ENCODE data around the gene SPATA13. TPM values are rescaled to one million over a fixed set of nuclear protein-coding genes. Genes with fewer than 3 reads are reported as not detected.
A peak's percentile ranks its signal among the peaks of the same experiment; 100 is the strongest.

The SPATA13 gene
- total RNA-seq, 4 donors from 2014 or later: 10.0 to 24.6 (median 13.4) TPM

DNA sequence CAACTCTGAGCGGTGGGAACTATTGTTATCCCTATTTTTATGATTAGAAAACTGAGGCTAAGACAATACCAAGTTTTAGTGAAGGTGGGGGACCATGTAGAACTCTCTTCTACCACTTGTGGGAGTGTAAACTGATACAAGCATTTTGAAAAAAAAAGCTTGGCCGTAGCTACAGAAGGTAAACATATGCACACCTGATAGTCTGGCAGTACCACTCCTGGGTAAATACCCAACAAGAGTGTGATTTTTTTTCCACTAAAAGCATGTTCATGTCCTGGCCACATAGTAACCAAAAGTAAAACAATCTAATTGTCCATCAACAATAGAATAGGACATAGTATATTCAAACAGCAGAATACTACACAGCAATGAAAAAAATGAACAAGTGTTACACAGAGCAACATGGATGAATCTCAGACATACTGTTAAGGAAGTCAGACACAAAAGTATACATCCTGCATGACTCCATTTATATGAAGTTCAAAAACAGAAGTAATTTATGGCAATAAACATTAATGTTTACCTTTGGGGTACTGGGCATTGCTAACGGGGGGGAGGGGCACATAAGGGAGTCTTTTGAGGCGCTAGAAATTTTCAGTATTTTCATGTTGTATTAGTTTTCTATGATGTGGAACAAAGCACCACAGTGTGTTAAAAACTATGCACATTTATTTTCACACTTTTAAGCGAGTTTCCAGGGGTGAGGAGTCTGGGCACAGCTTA is 6.4 kb upstream of the SPATA13 start:
- TF ChIP-seq EP300 (IDR thresholded peaks at IDR 0.05): no peak
- TF ChIP-seq POLR2A (IDR thresholded peaks at IDR 0.05): no peak
- no peak for ATAC-seq
- no peak overlapping the region for H3K4me3 ChIP-seq
- WGBS, 2 donors (ENCODE audit: low coverage in 1 of 2): 88 to 89% methylated on average over 5 of the region's 5 CpGs
- no peaks in the 10 kb centered on the region for H3K36me3 ChIP-seq
- no peaks in the 10 kb centered on the region for H3K9me3 ChIP-seq
- H3K27ac ChIP-seq: no peak overlapping the region
- no peaks in the 10 kb centered on the region for H3K27me3 ChIP-seq
- peaks cover 0 to 1% (median 0%) of the 10 kb centered on the region in 3 donors for H3K4me1 ChIP-seq

DNA sequence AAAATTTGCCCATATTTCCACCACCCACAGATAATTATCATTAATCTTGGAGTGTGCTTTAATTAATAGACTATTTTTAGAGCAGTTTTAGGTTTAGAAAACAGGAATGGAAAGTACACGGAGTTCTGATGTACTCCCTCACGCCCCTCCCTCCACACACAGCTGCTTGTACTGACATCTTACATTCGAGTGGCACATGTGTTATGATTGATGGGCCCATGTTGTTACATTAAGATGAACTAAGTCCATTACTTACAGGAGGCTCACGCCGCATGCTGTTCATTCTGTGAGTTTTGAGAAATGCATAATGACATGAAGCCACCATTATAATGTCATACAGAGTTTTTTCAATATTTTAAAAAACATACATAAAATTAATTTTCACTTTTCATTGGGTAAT is 1.2 kb upstream of the SPATA13 start:
- H3K36me3 ChIP-seq: no peaks in the 10 kb centered on the region
- H3K4me3 ChIP-seq: no peak overlapping the region
- WGBS, 2 donors (ENCODE audit: low coverage in 1 of 2): 62 to 81% methylated on average over 5 of the region's 5 CpGs
- H3K4me1 ChIP-seq: peaks cover 0 to 40% (median 3%) of the 10 kb centered on the region in 3 donors
- no peak for ATAC-seq
- H3K27ac ChIP-seq: no peak overlapping the region
- no peaks in the 10 kb centered on the region for H3K9me3 ChIP-seq
- peaks cover 22% of the 10 kb centered on the region for H3K27me3 ChIP-seq
- TF ChIP-seq EP300 (IDR thresholded peaks at IDR 0.05) (no peak), POLR2A (IDR thresholded peaks at IDR 0.05) (no peak), POLR2AphosphoS5 (IDR thresholded peaks at IDR 0.05) (no peak)

DNA sequence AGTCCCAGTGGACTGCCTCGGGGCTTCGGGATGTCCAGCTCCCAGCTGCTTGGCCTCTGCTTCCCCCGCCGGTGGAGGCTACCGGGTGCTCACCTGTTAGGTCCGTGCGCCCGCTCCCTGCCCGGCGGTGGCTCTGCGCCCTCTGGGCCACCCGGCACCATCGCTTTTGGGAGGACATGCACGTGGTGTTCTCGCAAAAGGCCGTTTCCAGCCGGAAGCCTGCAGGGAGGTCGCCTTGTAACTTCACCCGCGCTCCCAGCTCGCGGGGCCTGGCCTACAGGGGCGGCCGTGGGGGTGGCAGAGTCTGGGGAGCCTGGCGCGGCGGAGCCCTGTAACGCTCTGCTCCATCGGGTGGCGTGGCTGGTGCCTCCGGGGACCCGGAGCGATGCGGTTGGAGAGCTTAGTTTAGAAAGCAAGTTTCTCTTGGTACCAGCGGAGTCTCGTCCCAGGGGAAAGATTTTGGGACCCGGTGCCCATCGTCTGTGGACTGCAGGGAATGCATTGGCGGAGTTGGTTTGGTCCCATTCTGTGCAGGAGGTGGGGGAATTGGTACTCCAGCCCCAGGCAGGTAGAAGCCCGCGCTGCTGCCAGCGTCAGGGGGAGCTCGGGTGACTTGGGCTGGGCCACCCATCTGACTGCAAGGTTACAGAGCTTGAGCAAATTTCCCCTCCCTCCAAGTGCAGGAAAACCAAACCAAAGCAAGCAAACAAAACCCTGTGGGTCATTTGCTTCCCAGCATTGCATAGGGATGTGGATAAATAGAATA is 673 bp downstream of the SPATA13 start:
- H3K36me3 ChIP-seq: no peaks in the 10 kb centered on the region
- WGBS, 2 donors (ENCODE audit: low coverage in 1 of 2): no CpG with 5 or more reads among the region's 43 CpGs
- no peaks in the 10 kb centered on the region for H3K9me3 ChIP-seq
- H3K4me1 ChIP-seq: peaks cover 0 to 40% (median 3%) of the 10 kb centered on the region in 3 donors
- TF ChIP-seq POLR2AphosphoS5 (IDR thresholded peaks at IDR 0.05) (no peak), EP300 (IDR thresholded peaks at IDR 0.05) (no peak)
- ATAC-seq: peak; percentile 36
- H3K4me3 ChIP-seq: peak overlapping the region; percentile 65 to 78
- peak overlapping the region in 3 of 4 donors; percentile 65 to 81 (median 66) for H3K27ac ChIP-seq
- peaks cover 29% of the 10 kb centered on the region for H3K27me3 ChIP-seq

- no peaks in the 10 kb centered on the region for H3K36me3 ChIP-seq
- 0 to 74% methylated on average over 2 to 12 of the region's 12 CpGs for WGBS, 2 donors (ENCODE audit: low coverage in 1 of 2)
- H3K9me3 ChIP-seq: no peaks in the 10 kb centered on the region
- peak overlapping the region in 1 of 2 donors; percentile 65 for H3K4me3 ChIP-seq
- ATAC-seq: no peak
- H3K4me1 ChIP-seq: peaks cover 0 to 40% (median 3%) of the 10 kb centered on the region in 3 donors
- peaks cover 29% of the 10 kb centered on the region for H3K27me3 ChIP-seq
- peak overlapping the region in 1 of 4 donors; percentile 81 for H3K27ac ChIP-seq
- TF ChIP-seq CTCF (IDR thresholded peaks at IDR 0.05) (no peak), POLR2AphosphoS5 (IDR thresholded peaks at IDR 0.05) (no peak), POLR2A (IDR thresholded peaks at IDR 0.05) (no peak), EP300 (IDR thresholded peaks at IDR 0.05) (no peak)
Observed at GRCh38 chr13:24161980-24162525, 1.5 kb downstream of the SPATA13 start.

GRCh38 chr13:24162604-24163003 is 2.1 kb downstream of the SPATA13 start:
- Histone ChIP-seq H3K27me3 (peaks cover 29% of the 10 kb centered on the region), H3K4me1 (peaks cover 0 to 40% (median 3%) of the 10 kb centered on the region in 3 donors), H3K4me3 (peak overlapping the region in 1 of 2 donors; percentile 65), H3K27ac (no peak overlapping the region), H3K9me3 (no peaks in the 10 kb centered on the region), H3K36me3 (no peaks in the 10 kb centered on the region)
- 75 to 83% methylated on average over 3 of the region's 3 CpGs for WGBS, 2 donors (ENCODE audit: low coverage in 1 of 2)
- TF ChIP-seq CTCF (IDR thresholded peaks at IDR 0.05): no peak
- no peak for TF ChIP-seq POLR2AphosphoS5 (IDR thresholded peaks at IDR 0.05)
- no peak for TF ChIP-seq POLR2A (IDR thresholded peaks at IDR 0.05)
- no peak for TF ChIP-seq EP300 (IDR thresholded peaks at IDR 0.05)
- no peak for ATAC-seq

DNA sequence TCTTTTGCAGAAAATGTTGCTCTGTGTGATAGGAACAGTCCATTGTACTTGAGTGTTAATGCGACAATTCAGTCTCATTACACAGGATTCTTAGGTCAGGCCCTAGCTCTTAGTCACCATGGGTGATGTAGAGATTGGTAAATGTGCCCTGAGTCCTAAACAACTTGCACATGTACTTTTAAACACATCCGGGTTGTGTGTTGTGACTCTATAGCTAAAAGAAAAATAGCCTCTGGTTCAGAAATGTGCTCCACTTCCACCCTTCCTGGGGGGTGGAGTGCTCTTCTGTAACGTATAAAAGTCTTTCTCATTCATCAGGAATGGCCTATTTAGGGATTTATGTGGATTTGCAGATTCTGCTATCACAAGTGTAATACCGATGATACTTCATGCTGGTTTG is 5.2 kb downstream of the SPATA13 start:
- Histone ChIP-seq H3K4me3 (no peak overlapping the region), H3K27ac (no peak overlapping the region), H3K4me1 (peaks cover 0 to 42% (median 3%) of the 10 kb centered on the region in 3 donors), H3K27me3 (peaks cover 29% of the 10 kb centered on the region), H3K36me3 (no peaks in the 10 kb centered on the region), H3K9me3 (no peaks in the 10 kb centered on the region)
- TF ChIP-seq CTCF (IDR thresholded peaks at IDR 0.05): no peak
- TF ChIP-seq POLR2AphosphoS5 (IDR thresholded peaks at IDR 0.05): no peak
- no peak for TF ChIP-seq EP300 (IDR thresholded peaks at IDR 0.05)
- no peak for TF ChIP-seq POLR2A (IDR thresholded peaks at IDR 0.05)
- WGBS, 2 donors (ENCODE audit: low coverage in 1 of 2): 78 to 87% methylated on average over 4 of the region's 4 CpGs
- no peak for ATAC-seq
